Activated T-cell treated with anti-CD3 and anti-CD28 coated beads, Interleukin-2, amount 50 U/mL, for 48 hours (primary cell): ENCODE measurements around the gene KRTAP10-3.

Experiments used
- DNase-seq, 2 experiments: peaks; one replicate each; pipeline ENCODE4 v3.0.0-alpha.2; 2020

Gene KRTAP10-3

DNA sequence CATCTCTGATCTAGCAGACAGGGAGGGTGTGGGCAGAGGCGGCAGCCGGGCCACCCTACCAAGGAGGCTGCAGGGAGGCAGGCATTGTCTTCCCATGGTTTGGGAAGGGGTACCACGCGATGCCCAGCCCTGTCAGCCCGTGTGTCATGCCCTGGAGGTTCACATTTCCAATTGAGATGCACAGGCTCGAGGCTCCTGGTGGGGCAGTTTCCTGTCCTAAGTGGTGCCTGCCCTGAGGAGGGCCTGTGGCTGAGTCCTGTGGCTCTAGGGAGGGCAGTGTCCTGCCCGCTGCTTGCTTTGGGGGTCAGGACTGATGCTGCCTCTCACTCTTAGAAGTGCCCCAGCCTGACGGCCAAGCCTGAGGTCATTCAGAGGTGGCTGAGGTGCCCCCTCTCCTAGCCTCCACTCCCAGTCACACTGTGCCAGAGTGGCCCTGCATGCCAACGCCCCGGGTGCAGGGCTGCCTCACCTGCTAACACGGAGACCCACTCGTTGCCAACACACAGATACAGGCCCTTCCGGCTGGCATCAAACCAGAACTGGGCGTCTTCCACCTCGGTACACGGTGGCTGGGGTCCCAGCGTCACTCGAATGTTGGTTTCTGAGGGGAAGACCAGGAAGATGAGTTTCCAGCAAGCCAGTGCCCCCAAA is 30.5 kb downstream of the KRTAP10-3 start:
- no peak for DNase-seq

DNA sequence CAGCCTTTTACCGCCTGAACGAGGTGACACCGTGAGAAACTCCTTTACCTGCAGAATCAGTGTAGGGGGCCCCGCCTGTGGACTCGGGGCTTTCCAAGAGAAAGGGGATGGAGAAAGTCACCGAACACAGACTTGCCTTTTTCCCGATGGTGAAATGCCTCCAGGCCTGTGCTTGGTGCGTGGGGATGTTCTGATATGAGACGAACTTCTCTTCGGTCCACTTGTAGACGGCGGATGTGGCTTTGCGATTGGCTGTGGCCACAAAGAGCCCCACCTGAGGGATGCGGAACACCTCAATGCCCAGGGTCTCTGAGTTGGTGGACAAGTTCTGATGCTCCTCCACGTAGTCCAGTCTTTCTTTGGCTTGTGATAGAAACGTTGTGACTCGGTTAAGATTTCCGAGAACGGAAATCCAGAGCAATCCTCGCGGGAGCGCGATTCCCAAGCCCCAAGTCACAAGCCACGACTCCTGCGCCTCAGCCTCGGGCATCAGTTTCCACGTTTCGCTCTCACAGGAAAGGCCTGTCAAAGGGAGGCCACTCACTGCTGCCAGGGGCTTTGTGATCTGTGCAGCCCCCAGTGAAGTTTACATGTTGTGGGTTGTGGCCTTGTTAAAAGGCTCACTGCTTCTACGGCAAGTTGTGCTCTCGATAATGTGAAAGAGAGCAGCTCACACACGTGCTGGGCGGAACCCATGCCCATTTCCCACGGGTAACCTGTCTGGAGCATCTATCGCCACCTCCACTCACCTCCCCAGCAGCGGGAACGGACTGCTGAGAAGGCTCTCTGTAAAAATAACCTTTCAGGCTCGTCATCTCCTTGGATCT is 31.2 kb downstream of the KRTAP10-3 start:
- no peak for DNase-seq

DNA sequence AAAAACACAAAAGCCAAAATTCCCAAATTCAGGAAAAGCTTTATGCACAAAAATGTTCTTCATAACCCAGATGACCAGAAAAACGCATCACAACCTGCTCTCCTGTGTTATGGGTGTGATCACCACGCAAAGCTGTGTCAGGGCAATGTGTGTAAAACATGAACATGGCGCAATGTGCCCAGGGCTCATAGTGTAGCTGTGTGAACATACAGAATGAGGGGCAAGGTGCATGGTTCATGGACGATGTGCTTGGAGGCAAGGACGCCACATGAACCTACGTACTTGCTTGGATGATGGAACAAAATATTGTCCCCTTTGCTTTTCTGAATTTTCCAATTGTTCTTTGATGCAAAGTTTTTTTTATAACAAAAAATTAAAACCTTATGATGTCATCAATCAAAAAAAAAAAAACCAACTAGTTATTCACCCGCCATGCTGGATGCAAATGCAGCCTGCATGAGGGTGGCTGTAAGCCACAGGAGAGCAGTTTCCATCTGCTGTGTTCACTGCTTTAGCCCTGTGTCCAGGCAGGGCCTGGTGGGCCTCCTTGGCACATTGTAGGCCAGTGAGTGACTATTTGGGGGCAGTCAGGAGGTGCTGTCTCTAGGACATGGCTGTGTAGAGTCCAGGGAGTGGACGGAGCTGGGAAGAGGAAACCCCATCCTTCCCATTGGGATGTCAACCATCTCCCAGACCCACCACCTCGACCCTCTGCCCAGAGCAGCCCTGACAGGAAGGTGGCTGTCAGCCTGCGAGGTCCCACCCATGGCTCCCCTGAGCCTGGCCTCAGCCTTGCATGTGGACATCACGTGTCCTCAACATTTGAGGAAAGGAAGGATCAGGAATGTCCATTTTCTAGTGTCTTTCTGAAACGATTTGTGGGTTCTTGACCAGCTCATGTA is 32.2 kb downstream of the KRTAP10-3 start:
- no peak for DNase-seq

GRCh38 chr21:44525391-44526095 is 33.1 kb downstream of the KRTAP10-3 start:
- DNase-seq = no peak

DNA sequence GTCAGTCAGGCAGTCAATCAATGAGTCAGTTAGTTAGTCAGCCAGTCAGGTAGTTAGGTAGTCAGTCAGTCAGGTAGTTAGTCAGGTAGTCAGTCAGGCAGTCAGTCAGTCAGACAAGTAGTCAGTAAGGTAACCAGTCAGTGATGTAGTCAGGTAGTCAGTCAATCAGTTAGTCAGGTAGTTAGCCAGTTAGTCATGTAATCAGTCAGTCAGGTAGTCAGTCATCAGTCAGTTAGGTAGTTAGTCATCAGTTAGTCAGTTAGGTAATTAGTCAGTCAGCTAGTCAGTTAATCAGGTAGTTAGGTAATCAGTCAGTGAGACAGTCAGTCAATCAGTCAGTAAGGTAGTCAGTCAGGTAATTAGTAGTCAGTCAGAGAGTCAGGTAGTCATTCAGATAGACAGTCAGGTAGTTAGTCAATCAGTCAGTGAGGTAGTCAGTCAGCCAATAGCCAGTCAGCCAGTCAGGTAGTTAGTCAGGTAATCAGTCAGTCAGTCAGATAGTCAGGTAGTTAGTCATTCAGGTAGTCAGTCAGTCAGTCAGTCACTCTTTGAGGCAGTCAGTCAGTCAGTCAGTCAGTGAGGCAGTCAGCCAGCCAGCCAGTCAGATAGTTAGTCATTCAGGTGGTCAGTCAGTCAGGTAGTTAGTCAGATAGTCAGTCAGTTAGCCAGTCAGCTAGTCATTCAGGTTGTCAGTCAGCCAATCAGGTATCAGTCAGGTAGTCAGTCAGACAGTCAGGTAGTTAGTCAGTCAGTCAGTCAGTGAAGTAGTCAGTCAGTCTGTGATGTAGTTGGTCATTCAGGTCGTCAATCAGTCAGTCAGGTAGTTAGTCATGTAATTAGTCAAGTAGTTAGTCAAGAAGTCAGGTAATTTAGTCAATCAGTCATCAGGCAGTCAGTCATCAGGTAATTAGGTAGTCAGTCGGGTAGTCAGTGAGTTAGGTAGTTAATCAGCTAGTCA is 33.9 kb downstream of the KRTAP10-3 start:
- DNase-seq = no peak

DNA sequence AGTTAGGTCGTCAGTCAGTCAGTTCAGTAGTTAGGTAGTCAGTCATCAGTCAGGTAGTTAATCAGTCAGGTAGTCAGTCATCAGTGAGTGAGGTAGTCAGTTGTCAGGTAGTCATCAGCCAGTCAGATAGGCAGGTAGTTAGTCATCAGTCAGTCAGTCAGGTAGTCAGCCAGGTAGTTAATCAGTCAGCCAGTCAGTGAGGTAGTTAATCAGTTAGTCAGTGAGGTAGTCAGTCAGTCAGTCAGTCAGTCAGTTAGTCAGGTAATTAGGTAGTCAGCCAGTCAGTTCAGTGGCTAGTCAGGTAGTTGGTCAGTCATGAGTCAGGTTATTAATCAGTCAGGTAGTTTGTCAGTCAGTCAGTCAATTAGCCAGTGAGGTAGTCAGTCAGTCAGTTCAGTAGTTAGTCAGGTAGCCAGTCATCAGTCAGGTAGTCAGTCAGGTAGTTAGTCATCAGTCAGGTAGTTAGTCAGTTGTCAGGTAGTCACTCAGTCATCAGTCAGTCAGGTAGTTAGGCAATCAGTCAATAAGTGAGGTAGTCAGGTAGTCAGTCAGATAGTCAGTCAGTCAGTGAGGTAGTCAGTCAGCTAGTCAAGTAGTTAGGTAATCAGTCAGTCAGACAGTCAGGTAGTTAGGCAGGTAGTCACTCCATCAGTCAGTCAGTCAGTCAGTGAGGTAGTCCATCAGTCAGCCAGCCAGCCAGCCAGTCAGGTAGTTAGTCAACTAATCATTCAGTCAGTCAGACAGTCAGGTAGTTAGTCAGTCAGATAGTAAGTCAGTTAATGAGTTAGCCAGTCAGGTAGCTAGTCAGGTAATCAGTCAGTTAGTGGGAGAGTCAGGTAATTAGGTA is 34.8 kb downstream of the KRTAP10-3 start:
- DNase-seq = no peak

GRCh38 chr21:44522753-44523204 is 35.8 kb downstream of the KRTAP10-3 start:
- DNase-seq = no peak

GRCh38 chr21:44521928-44522752 is 36.5 kb downstream of the KRTAP10-3 start:
- no peak for DNase-seq

GRCh38 chr21:44521301-44521927 is 37.2 kb downstream of the KRTAP10-3 start:
- DNase-seq = no peak

DNA sequence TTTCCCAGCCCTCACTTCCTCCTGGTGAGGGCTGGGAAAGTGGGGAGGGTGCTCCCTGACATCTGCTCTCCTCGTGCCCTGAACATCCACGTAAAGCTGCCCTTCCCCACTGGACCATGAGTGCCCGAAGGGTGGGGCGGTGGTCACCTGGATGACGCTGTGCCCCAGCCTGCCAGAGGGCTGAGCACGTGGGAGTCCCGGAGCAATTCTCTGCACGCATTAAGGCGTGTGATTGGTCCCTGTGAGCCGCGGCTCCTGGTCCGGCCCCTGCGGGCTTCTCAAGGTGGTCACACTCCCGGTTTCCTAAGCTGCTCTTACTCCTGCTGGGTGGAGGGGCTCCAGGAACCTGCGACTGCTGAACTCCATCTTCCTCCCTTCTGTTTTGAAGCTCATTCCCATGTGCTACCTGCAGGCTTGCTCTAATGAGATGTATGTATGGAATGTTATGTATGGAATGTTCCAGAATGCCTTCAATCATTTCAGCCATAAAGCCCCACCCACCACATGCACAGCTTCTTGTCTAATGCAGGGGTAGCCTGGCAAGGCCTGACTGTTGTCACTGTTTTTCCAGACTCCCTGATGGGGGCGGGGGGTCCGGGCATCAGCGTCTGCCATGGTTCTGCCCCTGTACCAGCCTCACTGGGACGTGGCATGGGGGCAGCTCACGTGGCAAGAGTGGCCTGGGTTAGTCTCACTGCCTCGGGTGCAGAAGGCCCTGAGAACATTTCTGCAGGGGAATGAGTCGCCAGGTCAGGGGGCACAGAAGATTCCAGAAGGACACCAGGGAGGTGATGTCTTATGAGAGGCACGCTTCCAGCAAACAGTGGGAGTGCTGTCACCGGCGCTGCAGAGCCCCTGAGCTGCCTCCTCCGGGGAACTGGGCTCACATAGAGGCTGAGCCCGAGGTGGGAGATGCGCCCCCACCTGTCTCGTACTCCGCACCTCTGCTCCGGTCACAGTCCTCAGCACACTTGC is 38.0 kb downstream of the KRTAP10-3 start:
- no peak for DNase-seq

DNA sequence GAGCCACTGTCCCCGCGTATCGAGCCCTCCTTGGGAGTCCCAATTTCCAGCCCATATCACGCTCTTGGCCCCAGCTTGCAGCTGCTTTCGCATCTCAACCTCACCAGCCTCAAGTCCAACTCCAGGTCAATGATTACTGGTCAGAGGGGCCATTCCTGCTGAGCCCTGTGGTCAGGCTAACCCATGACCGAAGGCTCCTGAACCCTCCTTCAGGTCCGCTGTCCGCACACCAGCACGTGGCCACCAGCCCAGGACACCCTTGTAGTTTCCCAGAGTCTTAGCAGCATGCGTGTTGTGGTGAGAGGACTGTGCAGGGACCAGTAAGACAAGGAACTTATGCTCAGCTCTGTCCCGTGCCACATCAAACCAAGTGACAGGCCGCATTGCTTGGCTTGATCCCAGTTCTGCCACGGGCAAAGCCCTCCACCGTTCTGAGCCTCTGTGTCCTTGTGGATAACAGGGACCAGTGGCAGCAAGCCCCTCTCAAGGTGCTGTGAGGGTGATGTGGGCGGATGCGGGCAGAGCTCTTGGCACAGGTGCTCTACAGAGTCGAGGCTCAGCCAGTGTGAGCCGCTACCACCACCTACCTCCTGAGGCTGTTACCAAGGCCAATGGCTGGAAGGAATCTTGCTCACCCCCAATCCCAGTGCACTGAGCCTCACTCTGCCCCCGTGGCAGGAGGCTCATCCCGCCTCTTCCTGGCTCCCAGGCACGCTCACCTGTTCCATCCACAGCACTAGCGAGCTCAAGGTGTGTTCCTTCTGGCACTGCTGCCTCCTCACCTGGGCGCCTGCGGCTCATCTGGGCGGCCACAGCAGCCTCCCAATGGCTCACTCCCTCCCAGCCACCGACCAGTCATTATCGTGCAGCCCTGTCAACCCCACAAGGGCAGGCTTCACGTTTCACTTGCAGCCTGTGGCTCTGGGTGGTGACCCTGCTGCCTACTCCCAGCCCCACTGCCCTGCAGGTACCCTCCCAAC is 39.0 kb downstream of the KRTAP10-3 start:
- DNase-seq = no peak

GRCh38 chr21:44518686-44519085 is 39.9 kb downstream of the KRTAP10-3 start:
- no peak for DNase-seq

- DNase-seq = peak; percentile 42 to 58
Measured at GRCh38 chr21:44517175-44517899, 41.3 kb downstream of the KRTAP10-3 start.

- no peak for DNase-seq
Measured at GRCh38 chr21:44516828-44517174, 41.8 kb downstream of the KRTAP10-3 start.

- no peak for DNase-seq
Measured at GRCh38 chr21:44516342-44516741, 42.3 kb downstream of the KRTAP10-3 start.
